Umbilical cord (tissue), 2 donors: ENCODE measurements around the gene NEGR1. TPM values are rescaled to one million over a fixed set of nuclear protein-coding genes. Genes with fewer than 3 reads are reported as not detected.
"Not testable (repeated sequence)": the region's sequence is repeated elsewhere in the genome, so short reads cannot be mapped to it uniquely, and the experiment has no call there.

ENCODE experiments used
- DNase-seq: peaks from one replicate; pipeline ENCODE4 v3.0.0-alpha.2; 2015; ENCODE audit warnings: low spot score
- total RNA-seq: library from RNA; depleted of rRNA; stranded (reverse); fragments of >200 nt; gene quantifications from one replicate; pipeline ENCODE4 v1.2.3, GENCODE V29; 2014; ENCODE audit warnings: low replicate concordance; ENCODE audit not compliant: insufficient read depth

Gene NEGR1
- total RNA-seq, result 49.1 TPM

- DNase-seq, result peak; percentile 95
Measured at GRCh38 chr1:72282271-72283021, at the start of gene NEGR1. Gene NEGR1, minus strand, starts transcription at chr1:72282539.

GRCh38 chr1:72326494-72326893 is 44.2 kb upstream of the NEGR1 start:
- DNase-seq, result no peak

GRCh38 chr1:72324451-72324850 is 42.1 kb upstream of the NEGR1 start:
- DNase-seq, result no peak

GRCh38 chr1:72322910-72323309 is 40.6 kb upstream of the NEGR1 start:
- DNase-seq, result no peak

GRCh38 chr1:72296501-72296900 is 14.2 kb upstream of the NEGR1 start:
- DNase-seq, result no peak

GRCh38 chr1:72288886-72289285 is 6.5 kb upstream of the NEGR1 start:
- DNase-seq, result no peak

- DNase-seq, result peak; percentile 0
Measured at GRCh38 chr1:72286401-72286800, 4.1 kb upstream of the NEGR1 start.

GRCh38 chr1:72285074-72285425 is 2.7 kb upstream of the NEGR1 start:
- DNase-seq, result peak; percentile 75

- DNase-seq, result peak; percentile 81
Measured at GRCh38 chr1:72284348-72285073, 2.2 kb upstream of the NEGR1 start.

- no peak for DNase-seq
Measured at GRCh38 chr1:72284084-72284347, 1.7 kb upstream of the NEGR1 start.

GRCh38 chr1:72283307-72284083 is 1.2 kb upstream of the NEGR1 start:
- peak; percentile 90 for DNase-seq

- DNase-seq, result no peak
Measured at GRCh38 chr1:72283022-72283306, 625 bp upstream of the NEGR1 start.

GRCh38 chr1:72281637-72282270 is 585 bp downstream of the NEGR1 start:
- DNase-seq, result peak; percentile 28

- DNase-seq, result peak; percentile 21
Measured at GRCh38 chr1:72281144-72281543, 1.2 kb downstream of the NEGR1 start.

GRCh38 chr1:72280711-72281110 is 1.6 kb downstream of the NEGR1 start:
- peak; percentile 11 for DNase-seq

GRCh38 chr1:72280131-72280530 is 2.2 kb downstream of the NEGR1 start:
- DNase-seq, result peak; percentile 4

- DNase-seq, result no peak
Measured at GRCh38 chr1:72278461-72278860, 3.9 kb downstream of the NEGR1 start.

- DNase-seq, result no peak
Measured at GRCh38 chr1:72271555-72272085, 10.7 kb downstream of the NEGR1 start.

- no peak for DNase-seq
Measured at GRCh38 chr1:72262735-72263134, 19.6 kb downstream of the NEGR1 start.

GRCh38 chr1:72253132-72253531 is 29.2 kb downstream of the NEGR1 start:
- no peak for DNase-seq

- no peak for DNase-seq
Measured at GRCh38 chr1:72241397-72241796, 40.9 kb downstream of the NEGR1 start.

GRCh38 chr1:72235931-72236330 is 46.4 kb downstream of the NEGR1 start:
- DNase-seq, result not testable (repeated sequence)
